Epithelial cell of proximal tubule (primary cell): ENCODE data around the gene HES3. TPM values are rescaled to one million over a fixed set of nuclear protein-coding genes. Genes with fewer than 3 reads are reported as not detected.

Experiments used
- DNase-seq: peaks from one replicate; pipeline ENCODE4 v3.0.0-alpha.2; 2011; ENCODE audit warnings: low read depth
- H3K4me3 ChIP-seq: 2 replicates; pipeline ENCODE4 v1.5.1; 2011; ENCODE audit warnings: low read depth, mild to moderate bottlenecking, low read length
- CTCF ChIP-seq: conservative IDR thresholded peaks from 2 replicates; pipeline ENCODE4 v1.5.1; 2012; ENCODE audit warnings: low read depth, mild to moderate bottlenecking, low read length
- total RNA-seq: library from RNA; depleted of rRNA; stranded (reverse); fragments of >200 nt; gene quantifications from 2 replicates; pipeline ENCODE4 v1.2.3, GENCODE V29; 2015

HES3 gene
- total RNA-seq, 1 donor from 2014 or later, result not detected

GRCh38 chr1:6237093-6237492, 6.9 kb upstream of the HES3 start:
- TF ChIP-seq CTCF, result no peak
- no peak for DNase-seq
- H3K4me3 ChIP-seq, result no peak overlapping the region

- no peak overlapping the region for H3K4me3 ChIP-seq
- DNase-seq, result no peak
- TF ChIP-seq CTCF, result no peak
Measured at GRCh38 chr1:6239213-6239752, 4.7 kb upstream of the HES3 start.

GRCh38 chr1:6239950-6240768, 3.8 kb upstream of the HES3 start:
- DNase-seq, result no peak
- H3K4me3 ChIP-seq, result no peak overlapping the region
- no peak for TF ChIP-seq CTCF

- TF ChIP-seq CTCF, result no peak
- H3K4me3 ChIP-seq, result no peak overlapping the region
- no peak for DNase-seq
Measured at GRCh38 chr1:6241107-6241886, 2.7 kb upstream of the HES3 start.

- DNase-seq, result no peak
- H3K4me3 ChIP-seq, result peak overlapping the region; percentile 8
- no peak for TF ChIP-seq CTCF
Measured at GRCh38 chr1:6241887-6242740, 1.9 kb upstream of the HES3 start.

- no peak for TF ChIP-seq CTCF
- DNase-seq, result no peak
- no peak overlapping the region for H3K4me3 ChIP-seq
Measured at GRCh38 chr1:6243053-6243834, 735 bp upstream of the HES3 start.
